H1 (cell line): ENCODE results near the gene DNAJB6. TPM values are rescaled to one million over a fixed set of nuclear protein-coding genes. Genes with fewer than 3 reads are reported as not detected.

Experiments
- CTCF ChIA-PET: fragments of 300-600 bp; sonication (Branson Sonifier 250); formaldehyde crosslinking; loops from one replicate; lab custom pipeline; 2021; ENCODE audit not compliant: partially characterized antibody; lab: Charles Lee
- POLR2A ChIA-PET: fragments of 300-600 bp; sonication (Branson Sonifier 250); formaldehyde crosslinking; loops from one replicate; lab custom pipeline; 2021; ENCODE audit warnings: inconsistent platforms; ENCODE audit not compliant: partially characterized antibody; lab: Charles Lee
- DNase-seq, 2 experiments: peaks; one replicate each; pipeline versions ENCODE4 v3.0.0 to v3.0.0-alpha.2; 2010 to 2022; ENCODE audit warnings: low spot score in 2 of 2, low read depth in 1 of 2, mixed read lengths in 1 of 2
- FAIRE-seq: peaks from 2 replicates; lab custom pipeline; 2011; peaks lifted over from hg19 to GRCh38; lab: Jason Lieb, UNC
- H2AFZ ChIP-seq: 2 replicates; pipeline ENCODE4 v1.8.1; 2012; ENCODE audit warnings: low read length, inconsistent platforms
- H2AK5ac ChIP-seq: 2 replicates; pipeline ENCODE4 v1.6.1; 2013; ENCODE audit warnings: low read depth, low read length
- H2BK120ac ChIP-seq: replicated peaks from 2 replicates; pipeline ENCODE3; 2013; ENCODE audit warnings: low read depth, low read length, inconsistent platforms
- H2BK12ac ChIP-seq: 2 replicates; pipeline ENCODE4 v1.6.1; 2013; ENCODE audit warnings: low read depth, low read length
- H2BK15ac ChIP-seq: 2 replicates; pipeline ENCODE4 v1.6.1; 2013; ENCODE audit warnings: low read length
- H2BK20ac ChIP-seq: 2 replicates; pipeline ENCODE4 v1.6.1; 2013; ENCODE audit warnings: low read length
- H2BK5ac ChIP-seq: 2 replicates; pipeline ENCODE4 v1.6.1; 2013; ENCODE audit warnings: low read depth, low read length
- H3K14ac ChIP-seq: 2 replicates; pipeline ENCODE4 v1.6.1; 2013; ENCODE audit warnings: inconsistent platforms; ENCODE audit not compliant: insufficient read length
- H3K18ac ChIP-seq: 2 replicates; pipeline ENCODE4 v1.6.1; 2013; ENCODE audit warnings: low read length; ENCODE audit errors: extremely low read depth
- H3K23ac ChIP-seq: 2 replicates; pipeline ENCODE4 v1.6.1; 2013; ENCODE audit warnings: inconsistent platforms; ENCODE audit not compliant: insufficient read length
- H3K23me2 ChIP-seq: 2 replicates; pipeline ENCODE4 v1.6.1; 2013; ENCODE audit warnings: low read depth, low read length
- H3K27ac ChIP-seq: 2 replicates; pipeline ENCODE4 v1.6.1; 2011; ENCODE audit warnings: low read depth, low read length, inconsistent platforms
- H3K27me3 ChIP-seq, 4 experiments: replicated peaks in 1 of 4; 1 replicate in 1 of 4; 2 replicates in 3 of 4; pipeline versions ENCODE4 v1.6.1 to v1.8.1; 2011 to 2013; ENCODE audit warnings: low read length in 3 of 4, mild to moderate bottlenecking in 3 of 4, inconsistent platforms in 2 of 4, mixed read lengths in 2 of 4, moderate library complexity in 1 of 4; ENCODE audit not compliant: control insufficient read depth in 3 of 4, insufficient read depth in 3 of 4; ENCODE audit errors: extremely low read depth in 1 of 4
- H3K36me3 ChIP-seq, 4 experiments: 2 replicates each; pipeline versions ENCODE4 v1.6.1 to v1.8.1; 2011 to 2013; ENCODE audit warnings: mild to moderate bottlenecking in 4 of 4, low read length in 3 of 4, moderate library complexity in 2 of 4, control low read depth in 1 of 4, inconsistent platforms in 1 of 4; ENCODE audit not compliant: insufficient read depth in 4 of 4, control insufficient read depth in 2 of 4
- H3K4ac ChIP-seq: replicated peaks from 2 replicates; pipeline ENCODE3; 2013; ENCODE audit warnings: low read length, low read depth, mixed read lengths, inconsistent platforms; ENCODE audit not compliant: insufficient read length
- H3K4me1 ChIP-seq, 4 experiments: replicated peaks in 1 of 4; 1 replicate in 1 of 4; 2 replicates in 3 of 4; pipeline versions ENCODE4 v1.6.1 to v1.8.1; 2011 to 2013; ENCODE audit warnings: low read length in 3 of 4, inconsistent platforms in 2 of 4, mixed read lengths in 1 of 4; ENCODE audit not compliant: insufficient read depth in 4 of 4, control insufficient read depth in 3 of 4
- H3K4me2 ChIP-seq, 2 experiments: 2 replicates each; pipeline versions ENCODE4 v1.6.1 to v1.8.1; 2011 to 2013; ENCODE audit warnings: low read depth in 2 of 2, low read length in 2 of 2, control low read depth in 1 of 2, inconsistent platforms in 1 of 2, mild to moderate bottlenecking in 1 of 2; ENCODE audit not compliant: insufficient read depth in 1 of 2
- H3K4me3 ChIP-seq, 4 experiments: fragments of 200-600, 300-600 bp in 1 of 4; sonication (generic), shearing (Covaris generic), sonication (Bioruptor Twin) in 1 of 4; 2 replicates each; pipeline versions ENCODE4 v1.5.1 to v1.8.1; 2011 to 2016; ENCODE audit warnings: low read length in 4 of 4, low read depth in 3 of 4, control low read depth in 2 of 4, inconsistent platforms in 2 of 4, mild to moderate bottlenecking in 2 of 4, mixed read lengths in 1 of 4, moderate library complexity in 1 of 4; ENCODE audit not compliant: insufficient read depth in 2 of 4; ENCODE audit errors: extremely low read depth in 1 of 4
- H3K56ac ChIP-seq: replicated peaks from 2 replicates; pipeline ENCODE3; 2013; ENCODE audit warnings: low read depth, mild to moderate bottlenecking, mixed read lengths, low read length, inconsistent platforms; ENCODE audit not compliant: insufficient read length
- H3K79me1 ChIP-seq: 2 replicates; pipeline ENCODE4 v1.6.1; 2013; ENCODE audit warnings: low read depth, low read length, control low read depth
- H3K79me2 ChIP-seq, 2 experiments: 2 replicates each; pipeline versions ENCODE4 v1.6.1 to v1.8.1; 2012 to 2013; ENCODE audit warnings: low read length in 2 of 2, mild to moderate bottlenecking in 2 of 2, inconsistent platforms in 1 of 2; ENCODE audit not compliant: insufficient read depth in 2 of 2, control insufficient read depth in 1 of 2
- H3K9ac ChIP-seq, 4 experiments: replicated peaks in 1 of 4; 1 replicate in 1 of 4; 2 replicates in 3 of 4; pipeline versions ENCODE4 v1.6.1 to v1.8.1; 2011 to 2013; ENCODE audit warnings: low read depth in 3 of 4, low read length in 3 of 4, control low read depth in 2 of 4, mild to moderate bottlenecking in 2 of 4, moderate library complexity in 2 of 4, inconsistent platforms in 1 of 4; ENCODE audit errors: extremely low read depth in 1 of 4
- H3K9me3 ChIP-seq, 2 experiments: 2 replicates each; pipeline versions ENCODE4 v1.6.1 to v1.8.1; 2012 to 2013; ENCODE audit warnings: mild to moderate bottlenecking in 2 of 2, moderate library complexity in 2 of 2, control low read depth in 1 of 2, inconsistent platforms in 1 of 2, low read depth in 1 of 2, low read length in 1 of 2, mixed read lengths in 1 of 2; ENCODE audit not compliant: insufficient read depth in 2 of 2
- H4K20me1 ChIP-seq, 2 experiments: replicated peaks in 1 of 2; 2 replicates each; pipeline versions ENCODE3 to v1.8.1; 2011 to 2013; ENCODE audit warnings: inconsistent platforms in 2 of 2, low read length in 2 of 2, mild to moderate bottlenecking in 1 of 2; ENCODE audit not compliant: insufficient read depth in 2 of 2, control insufficient read depth in 1 of 2
- H4K5ac ChIP-seq: 2 replicates; pipeline ENCODE4 v1.6.1; 2013; ENCODE audit warnings: low read length, low read depth, mixed read lengths, inconsistent platforms; ENCODE audit not compliant: insufficient read length
- H4K8ac ChIP-seq: 2 replicates; pipeline ENCODE4 v1.8.0; 2013; ENCODE audit warnings: mild to moderate bottlenecking, moderate library complexity, low read length, inconsistent platforms; ENCODE audit not compliant: insufficient read depth; ENCODE audit errors: extremely low read depth
- H4K91ac ChIP-seq: replicated peaks from 2 replicates; pipeline ENCODE3; 2013; ENCODE audit warnings: low read length, mixed read lengths, inconsistent platforms; ENCODE audit not compliant: insufficient read length
- BACH1 ChIP-seq: IDR thresholded peaks from 2 replicates; pipeline ENCODE4 v1.6.1; 2012; ENCODE audit warnings: low read length, improper control_type of control experiment
- EP300 ChIP-seq, 2 experiments: IDR thresholded peaks; 1 replicate in 1 of 2; 2 replicates in 1 of 2; pipeline ENCODE4 v1.6.1; 2011 to 2012; ENCODE audit warnings: low read depth in 2 of 2, low read length in 2 of 2, mild to moderate bottlenecking in 2 of 2, borderline replicate concordance in 1 of 2, inconsistent platforms in 1 of 2, moderate library complexity in 1 of 2
- KDM4A ChIP-seq: IDR thresholded peaks from one replicate; pipeline ENCODE4 v1.7.1; 2012; ENCODE audit warnings: low read depth, mild to moderate bottlenecking, moderate library complexity, low read length, inconsistent platforms; ENCODE audit not compliant: severe bottlenecking
- RFX5 ChIP-seq: IDR thresholded peaks from 2 replicates; pipeline ENCODE4 v1.6.1; 2011; ENCODE audit warnings: low read depth, low read length, improper control_type of control experiment, borderline replicate concordance
- WGBS, 2 experiments: shearing (Covaris generic) in 1 of 2; methylation state at CpG; one replicate each; pipeline versions ENCODE4 v1.1.6 to v1.1.7; 2013 to 2015; ENCODE audit warnings: low lambda C conversion rate in 2 of 2, mixed read lengths in 2 of 2, inconsistent platforms in 1 of 2, low coverage in 1 of 2, missing lambda C conversion rate in 1 of 2; ENCODE audit not compliant: insufficient replicate concordance in 2 of 2, insufficient coverage in 1 of 2, insufficient read length in 1 of 2; ENCODE audit errors: extremely low coverage in 1 of 2, missing lambda C conversion rate in 1 of 2; 5-methylcytosine and 5-hydroxymethylcytosine counted together
- polyA plus RNA-seq, 7 experiments: library from polyadenylated mRNA; depleted of rRNA in 3 of 7; stranded (reverse) in 5 of 7; unstranded in 2 of 7; fragments of >200 nt in 5 of 7; fragments of 200-250 nt in 2 of 7; gene quantifications; 1 replicate in 5 of 7; 2 replicates in 1 of 7; 4 replicates in 1 of 7; pipeline versions ENCODE4 v1.2.1 to v1.2.3, GENCODE V29; 2011 to 2013; ENCODE audit warnings: missing spikeins in 2 of 7, mixed read lengths in 2 of 7
- total RNA-seq: library from RNA; stranded (reverse); fragmentation: NEBNext Ultra II Directional; extraction: Animal tissue kit (Norgen Biotek cat#: 25700); gene quantifications from 2 replicates; pipeline ENCODE4 v1.2.1, GENCODE V29; 2021

Gene DNAJB6
- total and polyA plus RNA-seq, 2 of the 8 experiments (the other 6 are each of a cell fraction or from before 2014, with no cell fraction given): 166 to 295 TPM

DNA sequence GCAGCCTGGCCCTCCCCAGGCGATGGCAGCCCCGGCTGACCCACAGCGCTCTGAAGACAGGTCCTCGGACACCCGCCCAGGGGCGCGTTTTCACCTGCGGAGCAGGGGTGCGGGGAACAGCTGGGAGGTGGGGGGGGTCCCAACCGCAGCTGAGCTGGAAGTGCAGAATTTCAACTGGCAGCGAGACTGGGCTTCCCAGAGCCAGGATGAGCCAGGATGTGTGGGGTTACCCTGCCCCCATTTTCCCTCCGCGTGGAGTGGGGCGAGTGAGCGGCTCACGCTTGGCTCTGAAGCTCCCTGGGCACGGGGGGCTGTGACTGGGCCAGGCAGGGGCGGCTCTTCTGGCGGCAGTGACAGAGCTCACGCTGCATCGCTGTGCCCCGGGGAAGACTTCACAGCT, 70.2 kb downstream of the DNAJB6 start:
- Histone ChIP-seq H2BK120ac (no peak overlapping the region), H3K14ac (no peak overlapping the region), H3K27ac (no peak overlapping the region), H4K91ac (no peak overlapping the region), H2AK5ac (no peak overlapping the region), H3K9ac (no peak overlapping the region), H3K23ac (no peak overlapping the region), H3K36me3 (peaks cover 0 to 28% (median 14%) of the 10 kb centered on the region in 4 experiments; a peak in 5 of 8 replicates), H3K79me1 (peaks cover 13% of the 10 kb centered on the region; the same call in 1 of the 2 replicates), H2BK20ac (no peak overlapping the region), H4K8ac (no peak overlapping the region), H3K18ac (no peak overlapping the region; the same call in 1 of the 2 replicates), H4K5ac (no peak overlapping the region), H3K9me3 (no peaks in the 10 kb centered on the region), H3K27me3 (no peaks in the 10 kb centered on the region), H2BK15ac (no peak overlapping the region), H3K4me3 (no peak overlapping the region), H4K20me1 (peaks cover 21 to 32% of the 10 kb centered on the region in 2 experiments), H3K23me2 (no peaks in the 10 kb centered on the region), H2AFZ (no peak overlapping the region), H3K4me2 (no peak overlapping the region), H3K4me1 (peaks cover 0 to 7% (median 1%) of the 10 kb centered on the region in 4 experiments; a peak in 2 of 7 replicates), H3K79me2 (peaks cover 0 to 39% of the 10 kb centered on the region in 2 experiments; a peak in 2 of 4 replicates), H2BK12ac (no peak overlapping the region), H3K56ac (no peak overlapping the region), H3K4ac (no peak overlapping the region), H2BK5ac (no peak overlapping the region)
- TF ChIP-seq KDM4A: no peak
- no peak for TF ChIP-seq RFX5
- no peak for TF ChIP-seq BACH1
- TF ChIP-seq EP300 (IDR thresholded peaks at IDR 0.05; ENCODE audit: borderline replicate concordance in 1 of 2, low read depth in 2 of 2, low read length in 2 of 2): no peak
- no peak for FAIRE-seq
- POLR2A ChIA-PET: interaction anchor here (0.7 to 3.5 kb wide), 7 partner anchors 9 to 27 kb away, joined by 3 to 20 read pairs (median 3); no protein-coding TSS in a partner anchor
- DNase-seq: no peak
- CTCF ChIA-PET: interaction anchor here (0.8 to 1.8 kb wide), 6 partner anchors 9 to 168 kb away, joined by 3 to 14 read pairs (median 5); no protein-coding TSS in a partner anchor
- WGBS, 2 experiments: 89% methylated on average over 21 of the region's 22 CpGs; no CpG with 5 or more reads in 1 of the 2 experiments
